Type B pancreatic cell (in vitro differentiated cells): ENCODE measurements around the gene RSKR. TPM values are rescaled to one million over a fixed set of nuclear protein-coding genes. Genes with fewer than 3 reads are reported as not detected.

Source experiments
- DNase-seq: peaks from one replicate; pipeline ENCODE4 v3.0.0; 2021; ENCODE audit warnings: mixed read lengths; ENCODE audit not compliant: unreplicated experiment; ENCODE audit errors: extremely low spot score
- H3K27ac Mint-ChIP-seq: 2 replicates; pipeline ENCODE4 v1.8.0; 2021; ENCODE audit warnings: mild to moderate bottlenecking, mixed read lengths
- H3K27me3 Mint-ChIP-seq: 2 replicates; pipeline ENCODE4 v1.8.0; 2021; ENCODE audit warnings: mixed read lengths
- H3K36me3 Mint-ChIP-seq: 2 replicates; pipeline ENCODE4 v1.8.0; 2021; ENCODE audit warnings: mixed read lengths
- H3K4me1 Mint-ChIP-seq: one replicate; pipeline ENCODE4 v1.8.0; 2021; ENCODE audit warnings: mixed read lengths; ENCODE audit not compliant: unreplicated experiment
- H3K4me3 Mint-ChIP-seq: 2 replicates; pipeline ENCODE4 v1.8.0; 2021; ENCODE audit warnings: mild to moderate bottlenecking, mixed read lengths
- H3K9me3 Mint-ChIP-seq: 2 replicates; pipeline ENCODE4 v1.8.0; 2021; ENCODE audit warnings: mixed read lengths
- CTCF ChIP-seq: fragments of 200-600 bp; sonication (generic); conservative IDR thresholded peaks from 2 replicates; pipeline ENCODE4 v1.5.0; 2021; ENCODE audit warnings: antibody characterized with exemption, mild to moderate bottlenecking
- total RNA-seq: library from RNA; stranded (reverse); gene quantifications from 2 replicates; pipeline ENCODE4 v1.2.1, GENCODE V29; 2021; ENCODE audit warnings: low replicate concordance

RSKR gene
- total RNA-seq, 1 donor from 2014 or later: 27.7 TPM

- H3K27ac Mint-ChIP-seq: no peak overlapping the region
- no peaks in the 10 kb centered on the region for H3K4me1 Mint-ChIP-seq
- no peaks in the 10 kb centered on the region for H3K9me3 Mint-ChIP-seq
- H3K4me3 Mint-ChIP-seq: no peak overlapping the region
- no peak for TF ChIP-seq CTCF
- DNase-seq: no peak
- H3K36me3 Mint-ChIP-seq: peaks cover 23% of the 10 kb centered on the region
- H3K27me3 Mint-ChIP-seq: no peaks in the 10 kb centered on the region
These were observed 12.8 kb upstream of the RSKR start for GRCh38 chr17:28626818-28627217.

- no peak for TF ChIP-seq CTCF
These were observed 10.2 kb upstream of the RSKR start for GRCh38 chr17:28624148-28624547.

GRCh38 chr17:28623696-28624095, 9.7 kb upstream of the RSKR start:
- H3K4me3 Mint-ChIP-seq: no peak overlapping the region
- H3K36me3 Mint-ChIP-seq: peaks cover 33% of the 10 kb centered on the region
- H3K9me3 Mint-ChIP-seq: no peaks in the 10 kb centered on the region

More at GRCh38 chr17:28624148-28624547, 10.2 kb upstream of the RSKR start:
- Mint-ChIP-seq H3K4me1 (no peaks in the 10 kb centered on the region), H3K27ac (no peak overlapping the region), H3K4me3 (no peak overlapping the region), H3K9me3 (no peaks in the 10 kb centered on the region), H3K36me3 (peaks cover 32% of the 10 kb centered on the region), H3K27me3 (no peaks in the 10 kb centered on the region)
- no peak for DNase-seq

GRCh38 chr17:28622186-28622585, 8.2 kb upstream of the RSKR start:
- Mint-ChIP-seq H3K27me3 (no peaks in the 10 kb centered on the region), H3K27ac (no peak overlapping the region), H3K4me3 (no peak overlapping the region), H3K9me3 (no peaks in the 10 kb centered on the region), H3K36me3 (peaks cover 33% of the 10 kb centered on the region), H3K4me1 (no peaks in the 10 kb centered on the region)
- no peak for DNase-seq
- no peak for TF ChIP-seq CTCF

More at GRCh38 chr17:28623696-28624095, 9.7 kb upstream of the RSKR start:
- TF ChIP-seq CTCF: no peak
- no peak for DNase-seq
- Mint-ChIP-seq H3K4me1 (no peaks in the 10 kb centered on the region), H3K27ac (no peak overlapping the region), H3K27me3 (no peaks in the 10 kb centered on the region)

- no peak for DNase-seq
- Mint-ChIP-seq H3K4me1 (no peaks in the 10 kb centered on the region), H3K4me3 (no peak overlapping the region), H3K27me3 (no peaks in the 10 kb centered on the region), H3K9me3 (no peaks in the 10 kb centered on the region), H3K36me3 (peaks cover 35% of the 10 kb centered on the region), H3K27ac (no peak overlapping the region)
- no peak for TF ChIP-seq CTCF
These were observed 6.0 kb upstream of the RSKR start for GRCh38 chr17:28620010-28620409.

GRCh38 chr17:28618464-28618863, 4.5 kb upstream of the RSKR start:
- no peak for DNase-seq
- H3K4me1 Mint-ChIP-seq: no peaks in the 10 kb centered on the region
- no peak overlapping the region for H3K27ac Mint-ChIP-seq
- H3K36me3 Mint-ChIP-seq: peaks cover 35% of the 10 kb centered on the region
- H3K9me3 Mint-ChIP-seq: no peaks in the 10 kb centered on the region
- no peak for TF ChIP-seq CTCF
- no peaks in the 10 kb centered on the region for H3K27me3 Mint-ChIP-seq
- H3K4me3 Mint-ChIP-seq: no peak overlapping the region
